Cardiac fibroblast (primary cell): ENCODE results near the gene MORF4L1.
A peak's percentile ranks its signal among the peaks of the same experiment; 100 is the strongest.
"Not testable (repeated sequence)": the region's sequence is repeated elsewhere in the genome, so short reads cannot be mapped to it uniquely, and the experiment has no call there.

Experiments used
- DNase-seq, 2 donors: peaks; one replicate each; pipeline versions ENCODE4 v3.0.0 to v3.0.0-alpha.2; 2010; ENCODE audit warnings: low read depth in 2 of 2
- H3K4me3 ChIP-seq, 2 donors: replicated peaks in 1 of 2; 1 replicate in 1 of 2; 2 replicates in 1 of 2; pipeline ENCODE4 v1.5.1; 2011; ENCODE audit warnings: low read depth in 2 of 2, low read length in 2 of 2, mild to moderate bottlenecking in 2 of 2, moderate library complexity in 1 of 2
- CTCF ChIP-seq: IDR thresholded peaks from one replicate; pipeline ENCODE4 v1.5.1; 2011; ENCODE audit warnings: low read depth, mild to moderate bottlenecking, low read length, inconsistent platforms

The MORF4L1 gene

GRCh38 chr15:78895471-78895870 lies 22.8 kb downstream of the MORF4L1 start:
- H3K4me3 ChIP-seq, result no peak overlapping the region
- TF ChIP-seq CTCF, result no peak
- DNase-seq, result no peak

DNA sequence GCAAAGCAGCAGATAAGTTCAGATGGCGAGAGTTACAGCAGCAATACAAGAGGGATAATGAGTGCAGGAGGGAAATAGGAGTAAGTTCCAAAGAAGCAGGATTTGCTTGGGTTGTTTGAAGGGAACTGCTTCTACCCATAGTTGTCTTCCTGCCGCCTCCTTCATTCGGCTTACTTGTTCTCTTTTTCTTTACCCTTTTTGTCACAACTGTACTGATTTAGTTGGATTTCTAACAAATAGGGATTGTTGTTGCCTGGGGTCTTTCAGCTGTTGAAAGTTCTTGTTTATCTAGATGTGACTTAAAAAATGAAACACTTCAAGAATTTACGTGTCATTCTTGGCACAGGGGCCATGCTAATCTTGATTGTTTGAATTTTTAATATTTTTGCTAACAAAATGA lies 25.9 kb downstream of the MORF4L1 start:
- no peak for TF ChIP-seq CTCF
- no peak for DNase-seq
- no peak overlapping the region for H3K4me3 ChIP-seq

DNA sequence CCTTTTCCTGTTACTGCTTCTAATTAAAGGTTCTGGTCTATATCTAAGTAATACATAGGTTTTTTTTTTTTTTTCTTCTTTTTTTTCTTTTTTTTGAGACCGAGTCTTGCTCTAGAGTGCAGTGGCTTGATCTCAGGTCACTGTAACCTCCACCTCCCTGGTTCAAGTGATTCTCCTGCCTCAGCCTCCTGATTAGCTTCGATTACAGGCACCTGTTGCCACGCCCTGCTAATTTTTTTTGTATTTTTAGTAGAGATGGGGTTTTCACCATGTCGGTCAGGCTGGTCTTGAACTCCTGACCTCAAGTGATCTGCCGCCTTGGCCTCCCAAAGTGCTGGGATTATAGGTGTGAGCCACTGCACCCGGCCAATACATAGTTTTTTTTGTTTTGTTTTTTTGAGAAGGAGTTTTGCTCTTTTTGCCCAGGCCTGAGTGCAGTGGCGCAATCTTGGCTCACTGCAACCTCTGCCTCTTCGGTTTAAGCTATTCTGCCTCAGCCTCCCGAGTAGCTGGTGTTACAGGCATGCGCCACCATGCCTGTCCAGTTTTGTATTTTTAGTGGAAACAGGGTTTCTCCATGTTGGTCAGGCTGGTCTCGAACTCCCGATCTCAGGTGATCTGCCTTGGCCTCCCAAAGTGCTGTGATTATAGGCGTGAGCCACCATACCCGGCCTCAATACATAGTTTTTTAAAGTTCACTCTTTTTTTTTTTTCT lies 28.3 kb downstream of the MORF4L1 start:
- not testable (repeated sequence) for H3K4me3 ChIP-seq, DNase-seq

GRCh38 chr15:78902281-78903032 lies 29.8 kb downstream of the MORF4L1 start:
- H3K4me3 ChIP-seq, result not testable (repeated sequence)
- peak; percentile 40 to 53 for DNase-seq

DNA sequence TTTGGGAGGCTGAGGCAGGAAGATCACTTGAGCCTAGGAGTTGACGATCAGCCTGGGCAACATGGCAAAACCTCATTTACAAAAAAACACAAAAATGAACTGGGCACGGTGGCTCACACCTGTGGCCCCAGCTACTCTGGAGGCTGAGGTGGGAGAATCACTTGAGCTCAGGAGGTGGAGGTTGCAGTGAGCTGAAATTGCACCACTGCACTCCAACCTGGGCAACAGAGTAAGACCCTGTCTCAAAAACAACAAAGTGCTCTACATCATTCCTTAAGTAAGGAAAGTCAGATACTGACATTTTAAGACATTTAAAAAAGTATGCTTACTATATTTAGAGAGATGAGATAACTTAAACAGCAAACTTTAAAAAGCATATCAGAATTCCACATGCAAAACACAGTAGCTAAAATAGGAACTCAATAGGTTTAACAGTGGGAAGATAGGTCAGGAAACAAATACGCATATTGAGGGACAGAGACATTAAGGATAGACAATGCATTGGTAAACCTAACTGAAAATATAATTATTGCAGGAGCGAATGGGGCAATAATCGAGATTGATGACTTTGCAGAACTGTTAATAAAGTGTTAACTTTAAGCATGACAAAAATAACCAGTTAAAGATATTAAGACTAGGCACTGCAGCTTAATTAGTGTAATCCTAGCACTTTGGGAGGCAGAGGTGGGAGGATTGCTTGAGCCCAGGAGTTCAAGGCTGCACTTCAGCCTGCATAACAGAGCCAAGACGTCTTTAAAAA lies 32.1 kb downstream of the MORF4L1 start:
- H3K4me3 ChIP-seq, result no peak overlapping the region
- TF ChIP-seq CTCF, result no peak
- DNase-seq, result no peak

- DNase-seq, result peak; percentile 72 to 94
- TF ChIP-seq CTCF, result no peak
- no peak overlapping the region for H3K4me3 ChIP-seq
Observed at GRCh38 chr15:78906316-78906620, 33.6 kb downstream of the MORF4L1 start.

DNA sequence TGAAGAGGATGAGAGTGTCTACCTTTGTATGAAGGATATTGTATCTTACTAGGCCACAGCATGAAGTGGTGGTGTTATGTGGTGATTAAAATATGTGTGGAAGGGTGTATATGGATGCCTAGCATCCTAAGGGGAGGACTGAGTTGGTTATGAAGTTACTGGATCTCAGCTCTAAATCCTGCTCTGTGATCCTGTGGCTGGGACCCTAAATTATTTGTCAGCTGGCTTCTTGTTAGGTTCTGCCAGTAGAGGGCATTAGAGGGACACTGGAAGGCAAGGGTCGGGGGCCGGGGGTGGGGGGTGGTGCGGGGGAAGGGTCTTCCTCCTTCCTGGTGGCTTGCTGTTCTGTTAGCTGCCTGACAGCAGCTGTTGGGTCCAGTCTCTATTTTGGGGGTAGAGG lies 34.9 kb downstream of the MORF4L1 start:
- H3K4me3 ChIP-seq, result no peak overlapping the region
- no peak for DNase-seq
- TF ChIP-seq CTCF, result peak; percentile 34
